A673 (cell line): ENCODE results near the gene KHDRBS1. TPM values are rescaled to one million over a fixed set of nuclear protein-coding genes. Genes with fewer than 3 reads are reported as not detected.

Experiments used
- BruUV-seq: library from RNA; stranded (reverse); fragments of 400-500 nt; replicated peaks from 2 replicates; lab custom pipeline; 2021; lab: Mats Ljungman, UMichigan
- CTCF ChIA-PET: fragments of 300-600 bp; sonication (Branson Sonifier 250); formaldehyde crosslinking; loops from one replicate; lab custom pipeline; 2022; ENCODE audit warnings: antibody characterized with exemption; lab: Charles Lee
- POLR2A ChIA-PET: fragments of 300-600 bp; sonication (Branson Sonifier 250); formaldehyde crosslinking; loops from one replicate; lab custom pipeline; 2022; ENCODE audit warnings: antibody characterized with exemption; ENCODE audit not compliant: low non-redundant PET; lab: Charles Lee
- DNase-seq: peaks from one replicate; pipeline ENCODE4 v3.0.0-alpha.2; 2015; ENCODE audit warnings: low spot score
- H3K27ac ChIP-seq: fragments of 200-600 bp; sonication (generic); 2 replicates; pipeline ENCODE4 v1.5.1; 2016; ENCODE audit warnings: mixed run types, low read depth, mild to moderate bottlenecking, mixed read lengths, antibody characterized with exemption, low read length; ENCODE audit not compliant: poor library complexity, severe bottlenecking
- H3K27me3 ChIP-seq: fragments of 200-600 bp; sonication (generic); replicated peaks from 2 replicates; pipeline ENCODE4 v1.6.1; 2017; ENCODE audit warnings: mixed run types, low read depth, mild to moderate bottlenecking, mixed read lengths, antibody characterized with exemption, low read length; ENCODE audit not compliant: insufficient read depth, poor library complexity
- H3K36me3 ChIP-seq: fragments of 200-600 bp; sonication (generic); 2 replicates; pipeline ENCODE4 v1.6.1; 2016; ENCODE audit warnings: mixed run types, mild to moderate bottlenecking, mixed read lengths, antibody characterized with exemption, low read length; ENCODE audit not compliant: insufficient read depth, poor library complexity, severe bottlenecking
- H3K4me1 ChIP-seq: fragments of 200-600 bp; sonication (generic); 2 replicates; pipeline ENCODE4 v1.6.1; 2017; ENCODE audit warnings: mixed run types, mild to moderate bottlenecking, mixed read lengths, antibody characterized with exemption, low read length; ENCODE audit not compliant: insufficient read depth, poor library complexity, severe bottlenecking
- H3K4me3 ChIP-seq: fragments of 200-600 bp; sonication (generic); 2 replicates; pipeline ENCODE4 v1.5.1; 2016; ENCODE audit warnings: low read depth, mixed run types, mild to moderate bottlenecking, mixed read lengths, low read length; ENCODE audit not compliant: poor library complexity, severe bottlenecking
- H3K9me3 ChIP-seq: fragments of 200-600 bp; sonication (generic); 2 replicates; pipeline ENCODE4 v1.6.1; 2016; ENCODE audit warnings: mixed run types, low read depth, mild to moderate bottlenecking, mixed read lengths, antibody characterized with exemption, low read length; ENCODE audit not compliant: poor library complexity, severe bottlenecking
- CTCF ChIP-seq: fragments of 300-800, 200-600 bp; sonication (generic); conservative IDR thresholded peaks from 2 replicates; pipeline ENCODE4 v1.5.1; 2017; ENCODE audit warnings: low read depth, mild to moderate bottlenecking, antibody characterized with exemption, low read length, moderate library complexity, mixed read lengths
- EZH2 ChIP-seq: fragments of 200-600 bp; sonication (generic); IDR thresholded peaks from 2 replicates; pipeline ENCODE4 v1.6.1; 2017; ENCODE audit warnings: borderline replicate concordance, low read depth, mild to moderate bottlenecking, mixed read lengths, antibody characterized with exemption, low read length; ENCODE audit not compliant: poor library complexity, severe bottlenecking
- intact Hi-C: fragments of 100-400 bp; cut with micrococcal nuclease; formaldehyde crosslinking; loops from one replicate; pipeline ENCODE4 v1.10.0; 2022; ENCODE audit not compliant: unreplicated experiment
- total RNA-seq: library from RNA; stranded (reverse); gene quantifications from 2 replicates; pipeline ENCODE4 v1.2.3, GENCODE V29; 2021

The KHDRBS1 gene
- total RNA-seq, 1 experiment from 2014 or later: 226 TPM

GRCh38 chr1:31977385-31978131 lies 36.1 kb upstream of the KHDRBS1 start:
- H3K9me3 ChIP-seq: no peaks in the 10 kb centered on the region
- no TSS peak for BruUV-seq
- peak; percentile 60 for DNase-seq
- H3K4me1 ChIP-seq: peaks cover 14% of the 10 kb centered on the region
- intact Hi-C loops: no loop called here
- no peaks in the 10 kb centered on the region for H3K36me3 ChIP-seq
- H3K4me3 ChIP-seq: no peak overlapping the region
- CTCF ChIA-PET: interaction anchor here (0.6 to 1.3 kb wide), 3 partner anchors 85 to 162 kb away, joined by 3 to 7 read pairs (median 6); partner anchors contain the start of gene SPOCD1
- POLR2A ChIA-PET: no interaction called here
- TF ChIP-seq CTCF (peak; percentile 58), EZH2 (no peak)
- peak overlapping the region; percentile 66 for H3K27ac ChIP-seq
- H3K27me3 ChIP-seq: no peaks in the 10 kb centered on the region

GRCh38 chr1:31978843-31979400 lies 34.7 kb upstream of the KHDRBS1 start:
- H3K9me3 ChIP-seq: no peaks in the 10 kb centered on the region
- intact Hi-C loops: no loop called here
- CTCF ChIA-PET: interaction anchor here (0.6 kb wide), 1 partner anchor 190 kb away, joined by 3 read pairs; no protein-coding TSS in a partner anchor
- no TSS peak for BruUV-seq
- no peaks in the 10 kb centered on the region for H3K27me3 ChIP-seq
- no peak overlapping the region for H3K27ac ChIP-seq
- H3K4me3 ChIP-seq: no peak overlapping the region
- DNase-seq: no peak
- POLR2A ChIA-PET: no interaction called here
- TF ChIP-seq CTCF: no peak
- TF ChIP-seq EZH2: no peak
- H3K36me3 ChIP-seq: no peaks in the 10 kb centered on the region
- H3K4me1 ChIP-seq: peaks cover 14% of the 10 kb centered on the region

GRCh38 chr1:31980835-31981455 lies 32.7 kb upstream of the KHDRBS1 start:
- Histone ChIP-seq H3K9me3 (no peaks in the 10 kb centered on the region), H3K27ac (no peak overlapping the region), H3K4me3 (no peak overlapping the region), H3K27me3 (no peaks in the 10 kb centered on the region), H3K4me1 (peaks cover 26% of the 10 kb centered on the region), H3K36me3 (no peaks in the 10 kb centered on the region)
- TF ChIP-seq EZH2 (no peak), CTCF (no peak)
- intact Hi-C loops: no loop called here
- ChIA-PET POLR2A (no interaction called here), CTCF (interaction anchor here (0.7 kb wide), 1 partner anchor 25 kb away, joined by 14 read pairs; no protein-coding TSS in a partner anchor)
- no peak for DNase-seq
- BruUV-seq: no TSS peak
